Heart left ventricle (tissue), 16 donors: ENCODE data around the gene CCDC7. TPM values are rescaled to one million over a fixed set of nuclear protein-coding genes. Genes with fewer than 3 reads are reported as not detected.
"Not testable (repeated sequence)": the region's sequence is repeated elsewhere in the genome, so short reads cannot be mapped to it uniquely, and the experiment has no call there.

Experiments used
- ATAC-seq, 4 donors: fragments of 200-7000 bp; cut with Tn5 transposase; one replicate each; pipeline ENCODE4 v1.9.1; 2020 to 2022; ENCODE audit warnings: moderate library complexity in 4 of 4, mild to moderate bottlenecking in 3 of 4, moderate number of reproducible peaks in 1 of 4
- DNase-seq, 5 donors: peaks; one replicate each; pipeline ENCODE4 v3.0.0-alpha.2; 2020
- H3K27ac ChIP-seq, 12 donors: fragments of 200-600 bp; sonication (generic) in 4 of 12; one replicate each; pipeline versions ENCODE4 v1.5.0 to v1.8.0; 2016 to 2022; ENCODE audit warnings: mild to moderate bottlenecking in 2 of 12
- H3K27me3 ChIP-seq, 9 donors: fragments of 200-600 bp; sonication (generic) in 2 of 9; one replicate each; pipeline versions ENCODE4 v1.5.1 to v1.8.0; 2016 to 2022; ENCODE audit warnings: mild to moderate bottlenecking in 3 of 9
- H3K36me3 ChIP-seq, 9 donors: fragments of 200-600 bp; sonication (generic) in 2 of 9; one replicate each; pipeline versions ENCODE4 v1.5.0 to v1.8.0; 2018 to 2022; ENCODE audit warnings: mild to moderate bottlenecking in 2 of 9
- H3K4me1 ChIP-seq, 12 donors: fragments of 200-600 bp; sonication (generic) in 4 of 12; one replicate each; pipeline versions ENCODE4 v1.5.0 to v1.8.0; 2016 to 2022; ENCODE audit warnings: mild to moderate bottlenecking in 3 of 12
- H3K4me3 ChIP-seq, 12 donors: fragments of 200-600 bp; sonication (generic) in 4 of 12; one replicate each; pipeline versions ENCODE4 v1.5.0 to v1.8.0; 2017 to 2022; ENCODE audit warnings: mild to moderate bottlenecking in 9 of 12, moderate library complexity in 4 of 12
- H3K9me3 ChIP-seq, 12 donors: fragments of 200-600 bp; sonication (generic) in 4 of 12; one replicate each; pipeline versions ENCODE4 v1.5.0 to v1.8.0; 2016 to 2022; ENCODE audit warnings: mild to moderate bottlenecking in 1 of 12
- CTCF ChIP-seq, 12 donors: fragments of 200-600 bp; sonication (generic) in 4 of 12; IDR thresholded peaks; one replicate each; pipeline versions ENCODE4 v1.5.0 to v1.8.0; 2018 to 2022; ENCODE audit warnings: antibody characterized with exemption in 12 of 12, mild to moderate bottlenecking in 5 of 12
- POLR2A ChIP-seq, 2 donors: fragments of 450-650 bp; IDR thresholded peaks; one replicate each; pipeline ENCODE4 v1.6.1; 2017; ENCODE audit warnings: antibody characterized with exemption in 2 of 2, mild to moderate bottlenecking in 2 of 2, moderate library complexity in 2 of 2
- WGBS, 4 donors: extraction: QIAGEN DNeasy Blood & Tissue Kit in 2 of 4; methylation state at CpG; one replicate each; pipeline versions ENCODE4 v1.1.5 to v1.1.7; 2013 to 2018; 5-methylcytosine and 5-hydroxymethylcytosine counted together
- intact Hi-C, 10 donors: fragments of 100-400 bp; cut with DNase I; formaldehyde crosslinking; loops; one replicate each; pipeline versions ENCODE4 v1.11.1 to v1.14.2; 2022
- polyA plus RNA-seq, 2 donors: library from polyadenylated mRNA; stranded (reverse); fragments of 200-250 nt; gene quantifications; one replicate each; pipeline ENCODE4 v1.2.3, GENCODE V29; 2013
- total RNA-seq, 9 donors: library from RNA; depleted of rRNA in 2 of 9; stranded (reverse); fragments of >200 nt in 2 of 9; fragmentation: NEBNext Ultra II Directional in 3 of 9; extraction: Animal tissue kit (Norgen Biotek cat#: 25700) in 3 of 9; gene quantifications; one replicate each; pipeline versions ENCODE4 v1.1.0 to v1.2.4, GENCODE V29; 2016 to 2023
- donor health status: ischemic (EF 13 %, LVEDD 7.1; RV severe dilation, severe dysfunction).
- donor health status: healthy with polysubstance abuse.
- donor health status: DM: no; HTN: yes; CAD: no.
- donor health status: DM: no; HTN: no; CAD: no.
- donor health status: ischemic (EF 25% LVEDD 6.9; RV normal size, moderate dysfunction).
- donor health status: ischemic (EF 25% LVEDD 5.7; RV mildly dilated, moderate dysfunction).
- donor health status: healthy.
- donor health status: DM: yes; HTN: yes; CAD: no.
- donor health status: ischemic (EF 35%, LVEDD 5.7; RV mildly dilated, moderate dysfunction).
- donor health status: nonischemic (EF 11% LVEDD 7.7; RV severe dilation, severe dysfunction).
- donor health status: DM: yes; HTN: yes; CAD: no.
- donor health status: PGD.
- donor health status: ischemic (EF 29% LVEDD 5.4; RV normal size, mild dysfunction).
- donor health status: nonischemic (EF 23%, LVEDD 6.1; RV moderate dilation, normal function).

Gene CCDC7
- total and polyA plus RNA-seq, 11 donors: 1.5 to 41.3 (median 22.4) TPM

GRCh38 chr10:32911285-32912016 lies 465.5 kb downstream of the CCDC7 start:
- peak; percentile 22 to 71 (median 28) for ATAC-seq
- no peak for DNase-seq
- Histone ChIP-seq H3K4me3 (no peak overlapping the region), H3K9me3 (no peaks in the 10 kb centered on the region), H3K36me3 (peaks cover 0 to 89% (median 83%) of the 10 kb centered on the region in 9 donors), H3K27ac (no peak overlapping the region), H3K27me3 (no peaks in the 10 kb centered on the region), H3K4me1 (peaks cover 0 to 12% (median 0%) of the 10 kb centered on the region in 12 donors)
- WGBS, 4 donors: 63 to 78% (median 66%) methylated on average over 11 of the region's 11 CpGs
- no peak for TF ChIP-seq POLR2A (IDR thresholded peaks at IDR 0.05)
- no peak for TF ChIP-seq CTCF (IDR thresholded peaks at IDR 0.05)
- intact Hi-C loops: loop anchor here in 1 of 10 donors (5.0 kb wide), 1 partner anchor 454 kb away; no protein-coding TSS in a partner anchor

GRCh38 chr10:32917817-32918216 lies 471.9 kb downstream of the CCDC7 start:
- intact Hi-C loops, H3K27ac ChIP-seq, H3K9me3 ChIP-seq, H3K4me1 ChIP-seq, H3K27me3 ChIP-seq, ATAC-seq, H3K4me3 ChIP-seq, DNase-seq: not testable (repeated sequence)
- WGBS, 4 donors: 86 to 98% (median 97%) methylated on average over 4 to 5 of the region's 5 CpGs
- peaks cover 0 to 81% (median 70%) of the 10 kb centered on the region in 9 donors for H3K36me3 ChIP-seq

- TF ChIP-seq CTCF (IDR thresholded peaks at IDR 0.05) (no peak), POLR2A (IDR thresholded peaks at IDR 0.05) (no peak)
- no peaks in the 10 kb centered on the region for H3K9me3 ChIP-seq
- intact Hi-C loops: loop anchor here in 2 of 10 donors (10.0 kb wide), 1 partner anchor 83 kb away; no protein-coding TSS in a partner anchor
- ATAC-seq: no peak
- H3K36me3 ChIP-seq: peaks cover 0 to 100% (median 94%) of the 10 kb centered on the region in 9 donors
- no peak overlapping the region for H3K4me3 ChIP-seq
- no peak overlapping the region for H3K27ac ChIP-seq
- 83 to 90% (median 87%) methylated on average over 2 of the region's 2 CpGs for WGBS, 4 donors
- H3K4me1 ChIP-seq: peaks cover 0 to 8% (median 0%) of the 10 kb centered on the region in 12 donors
- DNase-seq: no peak
- H3K27me3 ChIP-seq: no peaks in the 10 kb centered on the region
Measured at GRCh38 chr10:32922170-32922569, 476.2 kb downstream of the CCDC7 start.

GRCh38 chr10:32923134-32923533 lies 477.2 kb downstream of the CCDC7 start:
- intact Hi-C loops: loop anchor here in 2 of 10 donors (10.0 kb wide), 1 partner anchor 82 kb away; no protein-coding TSS in a partner anchor
- Histone ChIP-seq H3K9me3 (no peaks in the 10 kb centered on the region), H3K4me3 (no peak overlapping the region), H3K4me1 (peaks cover 0 to 8% (median 0%) of the 10 kb centered on the region in 12 donors), H3K36me3 (peaks cover 0 to 100% (median 100%) of the 10 kb centered on the region in 9 donors), H3K27ac (no peak overlapping the region), H3K27me3 (no peaks in the 10 kb centered on the region)
- no peak for ATAC-seq
- 68 to 85% (median 76%) methylated on average over 2 of the region's 2 CpGs for WGBS, 4 donors
- TF ChIP-seq POLR2A (IDR thresholded peaks at IDR 0.05): no peak
- TF ChIP-seq CTCF (IDR thresholded peaks at IDR 0.05): no peak
- no peak for DNase-seq
